GM12874 (cell line): ENCODE data around the gene NTNG2.

Source experiments
- TF ChIP-seq, protein P1 (sequence below): IDR thresholded peaks from 2 replicates; pipeline ENCODE4 v1.5.1; 2011; ENCODE audit warnings: low read depth, mild to moderate bottlenecking, control low read depth, low read length, moderate library complexity; ENCODE audit not compliant: insufficient read depth

The NTNG2 gene

DNA sequence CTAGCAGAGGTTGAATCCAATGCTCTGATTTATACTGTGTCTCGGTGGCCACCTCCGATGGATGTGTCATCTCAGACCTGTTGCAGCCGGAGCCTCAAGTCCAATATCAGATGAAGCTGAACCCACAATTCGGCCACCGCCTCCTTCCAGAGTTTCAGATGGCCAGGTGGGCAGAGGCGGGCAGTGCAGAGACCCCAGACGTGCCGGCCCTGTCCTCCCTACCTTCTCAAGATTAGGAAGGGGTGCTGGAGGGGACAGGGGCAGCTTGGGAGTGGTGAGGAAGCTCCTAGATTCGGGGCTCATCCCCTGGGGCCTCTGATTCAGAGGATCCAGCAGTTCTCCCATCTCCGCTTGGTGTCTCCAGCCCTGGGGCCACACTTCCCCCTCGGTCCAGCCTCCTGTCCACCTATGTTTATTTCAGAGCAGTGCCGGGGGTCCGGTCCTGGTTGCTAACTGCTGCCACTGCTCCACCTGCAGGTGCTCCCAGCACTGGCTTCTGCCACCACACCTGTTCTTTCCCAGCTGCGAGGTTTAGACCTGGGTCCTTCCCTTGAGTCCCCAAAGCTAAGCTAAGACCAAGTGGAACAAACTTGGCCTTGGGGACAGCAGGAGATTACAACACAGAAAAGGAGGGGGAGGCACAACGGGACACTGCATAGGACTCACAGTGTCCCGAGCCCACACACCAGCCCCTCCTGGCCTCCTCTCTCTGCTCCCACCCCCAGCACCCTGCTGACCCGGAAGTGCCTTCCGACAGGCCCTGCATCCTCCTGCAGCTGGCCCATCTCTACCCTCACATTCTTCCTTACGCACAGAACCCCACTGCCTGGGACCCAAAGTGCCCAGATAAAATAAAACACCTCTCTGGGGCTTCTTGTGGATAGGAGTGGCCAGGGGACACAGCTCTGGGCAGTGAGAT is 81.6 kb downstream of the NTNG2 start:
- TF ChIP-seq, protein P1, sequence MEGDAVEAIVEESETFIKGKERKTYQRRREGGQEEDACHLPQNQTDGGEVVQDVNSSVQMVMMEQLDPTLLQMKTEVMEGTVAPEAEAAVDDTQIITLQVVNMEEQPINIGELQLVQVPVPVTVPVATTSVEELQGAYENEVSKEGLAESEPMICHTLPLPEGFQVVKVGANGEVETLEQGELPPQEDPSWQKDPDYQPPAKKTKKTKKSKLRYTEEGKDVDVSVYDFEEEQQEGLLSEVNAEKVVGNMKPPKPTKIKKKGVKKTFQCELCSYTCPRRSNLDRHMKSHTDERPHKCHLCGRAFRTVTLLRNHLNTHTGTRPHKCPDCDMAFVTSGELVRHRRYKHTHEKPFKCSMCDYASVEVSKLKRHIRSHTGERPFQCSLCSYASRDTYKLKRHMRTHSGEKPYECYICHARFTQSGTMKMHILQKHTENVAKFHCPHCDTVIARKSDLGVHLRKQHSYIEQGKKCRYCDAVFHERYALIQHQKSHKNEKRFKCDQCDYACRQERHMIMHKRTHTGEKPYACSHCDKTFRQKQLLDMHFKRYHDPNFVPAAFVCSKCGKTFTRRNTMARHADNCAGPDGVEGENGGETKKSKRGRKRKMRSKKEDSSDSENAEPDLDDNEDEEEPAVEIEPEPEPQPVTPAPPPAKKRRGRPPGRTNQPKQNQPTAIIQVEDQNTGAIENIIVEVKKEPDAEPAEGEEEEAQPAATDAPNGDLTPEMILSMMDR = no peak

DNA sequence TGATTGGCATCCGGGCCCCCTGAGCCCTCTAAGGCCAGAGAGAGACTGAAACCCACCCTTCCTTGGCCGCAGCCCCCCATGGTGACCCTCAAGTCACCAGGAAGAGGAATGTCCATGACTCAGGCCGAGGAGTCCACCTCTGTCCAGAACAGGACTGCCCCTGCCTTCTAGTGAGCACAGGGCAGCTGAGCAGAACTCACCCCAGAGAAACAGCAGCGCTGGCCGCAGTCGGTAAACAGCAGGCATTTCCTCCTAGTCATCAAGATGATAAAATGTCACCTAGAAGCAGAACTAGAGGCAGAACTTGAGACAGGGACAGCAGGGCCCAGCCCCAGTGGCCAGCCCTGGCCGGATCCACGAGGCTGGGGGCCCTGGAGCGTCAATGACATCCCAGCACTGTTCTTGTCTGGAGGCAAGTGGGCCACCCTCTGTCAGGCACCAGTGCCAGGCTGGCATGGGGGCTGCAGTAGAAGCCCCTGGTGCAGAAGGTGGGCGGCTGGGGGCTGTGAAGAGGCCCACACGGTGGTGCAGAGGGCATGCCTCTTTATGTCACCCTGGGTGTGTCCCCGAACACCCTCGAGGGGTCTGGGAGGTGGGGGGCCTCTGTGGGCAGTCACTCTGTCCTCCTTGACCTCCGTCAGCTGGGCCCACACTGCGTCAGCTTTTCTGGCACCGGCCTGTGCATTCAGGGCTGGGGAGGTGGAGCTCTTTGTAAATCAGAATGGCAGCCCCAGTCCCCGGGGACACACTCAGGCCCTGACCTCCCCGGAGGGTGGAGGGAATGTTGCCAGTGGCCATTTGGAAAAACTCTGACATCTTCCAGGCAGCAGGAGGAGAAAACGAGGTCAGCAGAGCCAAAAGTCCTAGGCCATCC is 83.0 kb downstream of the NTNG2 start:
- TF ChIP-seq, protein P1 = no peak

DNA sequence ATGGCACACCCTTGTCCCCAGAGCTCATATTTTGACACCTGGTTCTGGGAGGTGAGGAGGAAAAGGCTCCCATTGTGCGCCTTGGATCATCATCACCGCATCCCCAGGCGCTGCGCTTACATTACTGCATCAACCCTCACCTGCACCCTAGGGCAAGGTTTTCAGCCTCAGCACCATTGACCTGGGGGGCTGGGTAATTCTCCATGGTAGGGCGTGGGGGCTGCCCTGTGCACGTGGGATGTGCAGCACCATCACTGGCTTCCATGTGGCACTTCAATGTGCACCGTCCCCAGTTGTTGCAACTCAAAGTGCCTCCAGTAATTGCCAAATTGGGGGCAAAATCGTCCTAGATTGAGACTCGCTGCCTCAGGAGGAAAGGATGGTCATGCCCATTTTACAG is 83.6 kb downstream of the NTNG2 start:
- TF ChIP-seq, protein P1 = no peak

- TF ChIP-seq, protein P1 = no peak
Observed at GRCh38 chr9:132247942-132248341, 86.1 kb downstream of the NTNG2 start.

DNA sequence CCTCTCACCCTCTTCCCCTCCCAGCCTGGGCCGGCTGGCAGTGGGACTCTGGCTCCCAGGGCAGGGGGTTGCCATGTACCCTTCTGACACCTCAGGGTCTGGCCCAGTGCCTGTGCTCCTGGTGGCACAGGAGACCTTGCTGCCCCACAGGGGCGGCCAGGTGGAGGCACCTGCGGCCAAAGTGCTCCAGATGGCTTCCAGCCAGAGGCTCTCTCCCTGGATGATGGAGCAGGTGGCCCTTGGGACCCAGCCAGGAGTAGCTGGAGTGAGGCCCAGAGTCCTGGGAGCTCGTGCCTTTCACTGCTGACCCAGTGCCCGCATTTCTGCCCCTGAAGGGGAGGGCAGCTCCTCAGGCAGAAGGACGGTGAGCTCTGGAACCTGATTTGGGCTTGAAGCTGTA is 87.3 kb downstream of the NTNG2 start:
- TF ChIP-seq, protein P1 = no peak

DNA sequence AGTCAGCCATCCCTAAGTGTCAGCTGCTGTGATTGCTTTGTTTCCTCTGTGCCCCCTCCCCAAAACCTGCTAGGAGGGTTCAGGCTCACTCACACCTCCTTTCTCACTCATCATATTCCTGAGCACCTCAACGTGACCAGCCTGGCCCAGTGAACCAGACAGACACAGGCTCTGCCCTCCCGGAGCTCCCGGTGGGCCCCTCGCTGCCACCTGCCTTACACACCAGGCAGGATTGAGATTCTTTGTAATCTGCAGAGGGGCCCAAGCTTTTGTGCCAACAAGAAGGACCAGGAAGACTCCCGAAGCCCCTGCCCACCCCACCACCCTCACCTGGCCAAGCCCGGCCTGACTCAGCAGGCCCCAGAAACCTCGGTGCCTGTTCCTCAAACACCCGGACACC is 87.8 kb downstream of the NTNG2 start:
- TF ChIP-seq, protein P1 = no peak
